WTC11 (cell line): Measurements from ENCODE around the gene SUCLG1. TPM values are rescaled to one million over a fixed set of nuclear protein-coding genes. Genes with fewer than 3 reads are reported as not detected.

Experiments
- ATAC-seq: fragments of 200-7000 bp; cut with Tn5 transposase; 2 replicates; pipeline ENCODE4 v1.10.0; 2021; ENCODE audit warnings: mild to moderate bottlenecking, moderate library complexity
- CTCF ChIA-PET: fragments of 300-600 bp; sonication (Branson Sonifier 250); formaldehyde crosslinking; loops from one replicate; lab custom pipeline; 2021; ENCODE audit warnings: antibody characterized with exemption; lab: Charles Lee
- POLR2A ChIA-PET: fragments of 350-600 bp; sonication (Branson Sonifier 250); formaldehyde crosslinking; loops from one replicate; lab custom pipeline; 2021; ENCODE audit warnings: antibody characterized with exemption; lab: Charles Lee
- DNase-seq: peaks from one replicate; pipeline ENCODE4 v3.0.0; 2021; ENCODE audit warnings: low spot score
- H3K27ac Mint-ChIP-seq: 2 replicates; pipeline ENCODE4 v1.8.0; 2021; ENCODE audit warnings: mixed read lengths
- H3K27me3 Mint-ChIP-seq: 2 replicates; pipeline ENCODE4 v1.8.0; 2021; ENCODE audit warnings: low read depth, mild to moderate bottlenecking, moderate library complexity, mixed read lengths
- H3K36me3 Mint-ChIP-seq: 2 replicates; pipeline ENCODE4 v1.8.0; 2021; ENCODE audit warnings: mixed read lengths
- H3K4me1 Mint-ChIP-seq: 2 replicates; pipeline ENCODE4 v1.8.0; 2022; ENCODE audit warnings: mixed read lengths
- H3K4me3 Mint-ChIP-seq: 2 replicates; pipeline ENCODE4 v1.8.0; 2021; ENCODE audit warnings: mild to moderate bottlenecking, moderate library complexity, mixed read lengths
- H3K9me3 Mint-ChIP-seq: 2 replicates; pipeline ENCODE4 v1.8.0; 2021; ENCODE audit warnings: mixed read lengths
- CDX4 ChIP-seq: fragments of 250-450 bp; sonication (Bioruptor Pico); IDR thresholded peaks from 2 replicates; pipeline ENCODE4 v1.9.0; 2021; ENCODE audit warnings: moderate library complexity, mild to moderate bottlenecking, inconsistent platforms, borderline replicate concordance
- CTCF ChIP-seq: fragments of 200-600 bp; IDR thresholded peaks from 2 replicates; pipeline ENCODE4 v1.8.0; 2022; ENCODE audit warnings: antibody characterized with exemption
- ERG ChIP-seq: fragments of 250-450 bp; sonication (Bioruptor Pico); IDR thresholded peaks from 2 replicates; pipeline ENCODE4 v1.8.0; 2021; ENCODE audit warnings: mild to moderate bottlenecking
- GABPB1 ChIP-seq: sonication (generic); formaldehyde crosslinking; IDR thresholded peaks from 2 replicates; pipeline ENCODE4 v1.8.1; 2023; ENCODE audit warnings: mild to moderate bottlenecking, missing genetic modification reagents
- NFATC4 ChIP-seq: fragments of 250-450 bp; sonication (Bioruptor Pico); IDR thresholded peaks from 2 replicates; pipeline ENCODE4 v1.9.0; 2021; ENCODE audit warnings: mild to moderate bottlenecking
- NR2C2 ChIP-seq: sonication (generic); formaldehyde crosslinking; IDR thresholded peaks from 2 replicates; pipeline ENCODE4 v1.8.0; 2022; ENCODE audit warnings: mild to moderate bottlenecking, missing genetic modification reagents
- SP1 ChIP-seq: sonication (generic); formaldehyde crosslinking; conservative IDR thresholded peaks from 2 replicates; pipeline ENCODE4 v1.8.1; 2022; ENCODE audit warnings: missing genetic modification reagents
- TEAD4 ChIP-seq: sonication (generic); formaldehyde crosslinking; IDR thresholded peaks from 2 replicates; pipeline ENCODE4 v1.8.0; 2022; ENCODE audit warnings: mild to moderate bottlenecking, missing genetic modification reagents
- ZNF396 ChIP-seq: fragments of 250-450 bp; sonication (Bioruptor Pico); IDR thresholded peaks from 2 replicates; pipeline ENCODE4 v1.8.0; 2021; ENCODE audit warnings: mild to moderate bottlenecking, moderate library complexity, borderline replicate concordance
- ZNF671 ChIP-seq: fragments of 250-450 bp; sonication (Bioruptor Pico); IDR thresholded peaks from 2 replicates; pipeline ENCODE4 v1.8.0; 2021; ENCODE audit warnings: mild to moderate bottlenecking
- total RNA-seq: library from RNA; stranded (reverse); gene quantifications from 3 replicates; pipeline ENCODE4 v1.2.3, GENCODE V29; 2021

The SUCLG1 gene
- total RNA-seq, 1 experiment from 2014 or later, result 52.4 TPM

- H3K27me3 Mint-ChIP-seq, result peaks cover 4% of the 10 kb centered on the region
Measured at GRCh38 chr2:84395820-84396219, 63.3 kb downstream of the SUCLG1 start.

GRCh38 chr2:84394628-84395027 lies 64.5 kb downstream of the SUCLG1 start:
- ATAC-seq, result no peak
- Mint-ChIP-seq H3K36me3 (peaks cover 9% of the 10 kb centered on the region), H3K4me3 (no peak overlapping the region)
- CTCF ChIA-PET, result no interaction called here
- no peak for DNase-seq
- TF ChIP-seq CTCF (no peak), CDX4 (CRISPR knock-in tag) (no peak), SP1 (CRISPR knock-in tag) (no peak), NR2C2 (CRISPR knock-in tag) (no peak), ERG (no peak), NFATC4 (CRISPR knock-in tag) (no peak)
- TF ChIP-seq, all 79 proteins: peak for 0
- Mint-ChIP-seq H3K4me1 (peaks cover 14% of the 10 kb centered on the region), H3K9me3 (peaks cover 22% of the 10 kb centered on the region), H3K27ac (no peak overlapping the region), H3K27me3 (peaks cover 4% of the 10 kb centered on the region; the same call in 1 of the 2 replicates)
- POLR2A ChIA-PET, result no interaction called here

More at GRCh38 chr2:84395820-84396219, 63.3 kb downstream of the SUCLG1 start:
- peaks cover 14% of the 10 kb centered on the region for H3K4me1 Mint-ChIP-seq
- peaks cover 9% of the 10 kb centered on the region for H3K36me3 Mint-ChIP-seq
- H3K9me3 Mint-ChIP-seq, result peaks cover 18% of the 10 kb centered on the region
- DNase-seq (no peak), ATAC-seq (no peak)
- TF ChIP-seq GABPB1, result no peak
- TF ChIP-seq ZNF396 (CRISPR knock-in tag), result no peak
- no peak for TF ChIP-seq ZNF671 (CRISPR knock-in tag)
- H3K27ac Mint-ChIP-seq, result no peak overlapping the region
- ChIA-PET CTCF (no interaction called here), POLR2A (no interaction called here)
- H3K4me3 Mint-ChIP-seq, result no peak overlapping the region

- ATAC-seq (no peak), DNase-seq (no peak)
- no peak for TF ChIP-seq ZNF396 (CRISPR knock-in tag)
- TF ChIP-seq ERG, result no peak
- Mint-ChIP-seq H3K4me3 (no peak overlapping the region), H3K27me3 (peaks cover 4% of the 10 kb centered on the region; the same call in 1 of the 2 replicates), H3K36me3 (peaks cover 9% of the 10 kb centered on the region), H3K27ac (no peak overlapping the region), H3K9me3 (peaks cover 22% of the 10 kb centered on the region), H3K4me1 (peaks cover 14% of the 10 kb centered on the region)
- ChIA-PET POLR2A (no interaction called here), CTCF (no interaction called here)
Measured at GRCh38 chr2:84393829-84394228, 65.3 kb downstream of the SUCLG1 start.

GRCh38 chr2:84389794-84390193 lies 69.3 kb downstream of the SUCLG1 start:
- CTCF ChIA-PET, result no interaction called here
- H3K27me3 Mint-ChIP-seq, result peaks cover 4% of the 10 kb centered on the region; the same call in 1 of the 2 replicates

More at GRCh38 chr2:84389794-84390193, 69.3 kb downstream of the SUCLG1 start:
- peaks cover 23% of the 10 kb centered on the region for H3K4me1 Mint-ChIP-seq
- H3K4me3 Mint-ChIP-seq, result no peak overlapping the region
- DNase-seq, result no peak
- ATAC-seq, result no peak
- H3K36me3 Mint-ChIP-seq, result peaks cover 9% of the 10 kb centered on the region
- POLR2A ChIA-PET, result no interaction called here
- H3K27ac Mint-ChIP-seq, result no peak overlapping the region
- TF ChIP-seq TEAD4, result no peak
- TF ChIP-seq CTCF, result no peak
- peaks cover 27% of the 10 kb centered on the region for H3K9me3 Mint-ChIP-seq
